Tibial nerve (tissue), 4 donors: Measurements from ENCODE around the gene ABHD16B.

Experiments used
- CTCF ChIP-seq, 5 experiments: fragments of 200-600 bp in 3 of 5; fragments of 450-650 bp in 2 of 5; sonication (generic) in 3 of 5; IDR thresholded peaks; one replicate each; pipeline ENCODE4 v1.5.1; 2016 to 2019; ENCODE audit warnings: antibody characterized with exemption in 5 of 5, mild to moderate bottlenecking in 3 of 5, moderate library complexity in 2 of 5
- EP300 ChIP-seq, 2 donors: sonication (generic); formaldehyde crosslinking; IDR thresholded peaks; one replicate each; pipeline ENCODE4 v1.6.1; 2017; ENCODE audit warnings: antibody characterized with exemption in 2 of 2, mild to moderate bottlenecking in 1 of 2
- POLR2A ChIP-seq, 2 donors: fragments of 450-650 bp; IDR thresholded peaks; one replicate each; pipeline ENCODE4 v1.6.1; 2017; ENCODE audit warnings: antibody characterized with exemption in 2 of 2, mild to moderate bottlenecking in 2 of 2, moderate library complexity in 2 of 2

DNA sequence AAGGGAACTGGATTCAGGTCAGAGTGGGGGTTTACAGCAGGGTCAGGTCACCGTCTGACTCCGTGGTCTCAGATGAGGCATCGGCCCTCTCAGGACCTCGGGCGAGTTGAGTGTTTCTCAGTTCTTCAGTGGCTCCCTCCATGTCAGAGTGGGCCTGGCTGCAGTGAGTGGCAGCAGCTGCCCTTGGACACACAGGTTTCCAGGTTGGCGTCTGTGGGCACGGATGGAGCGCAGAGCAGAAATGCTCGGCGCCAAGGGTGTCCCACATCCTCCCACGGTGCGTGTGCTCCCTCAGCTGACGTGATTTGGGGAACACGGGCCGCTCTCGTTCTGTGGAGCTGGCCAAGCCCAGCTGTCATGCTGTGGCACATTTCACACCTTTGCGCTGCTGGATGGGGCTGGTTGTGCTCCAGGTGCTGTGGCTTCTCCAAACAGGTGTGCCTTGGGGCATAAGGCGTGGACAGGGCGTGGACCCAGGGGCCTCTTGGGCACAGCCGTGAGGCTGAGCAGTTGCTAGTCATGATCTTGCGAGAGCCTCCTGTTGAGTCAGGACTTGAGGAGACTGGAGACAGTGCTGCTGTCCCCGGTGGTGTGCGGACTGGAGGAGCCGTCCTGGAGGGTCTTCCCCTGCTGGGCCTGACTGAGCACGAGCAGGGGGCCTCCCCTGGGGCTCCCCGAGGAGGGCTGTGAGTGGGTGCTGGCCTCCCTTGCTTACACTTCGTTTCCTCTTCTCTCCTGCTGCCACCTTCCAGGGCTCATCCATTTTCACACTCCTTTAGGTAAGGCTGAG, 24.2 kb downstream of the ABHD16B start:
- TF ChIP-seq CTCF (IDR thresholded peaks at IDR 0.05), result no peak
- no peak for TF ChIP-seq EP300 (IDR thresholded peaks at IDR 0.05)
- no peak for TF ChIP-seq POLR2A (IDR thresholded peaks at IDR 0.05)
